ENCODE results near the gene AP2B1. TPM values are rescaled to one million over a fixed set of nuclear protein-coding genes. Genes with fewer than 3 reads are reported as not detected.

The AP2B1 gene
- total RNA-seq, 1 donor from 2014 or later, result 142 TPM

DNA sequence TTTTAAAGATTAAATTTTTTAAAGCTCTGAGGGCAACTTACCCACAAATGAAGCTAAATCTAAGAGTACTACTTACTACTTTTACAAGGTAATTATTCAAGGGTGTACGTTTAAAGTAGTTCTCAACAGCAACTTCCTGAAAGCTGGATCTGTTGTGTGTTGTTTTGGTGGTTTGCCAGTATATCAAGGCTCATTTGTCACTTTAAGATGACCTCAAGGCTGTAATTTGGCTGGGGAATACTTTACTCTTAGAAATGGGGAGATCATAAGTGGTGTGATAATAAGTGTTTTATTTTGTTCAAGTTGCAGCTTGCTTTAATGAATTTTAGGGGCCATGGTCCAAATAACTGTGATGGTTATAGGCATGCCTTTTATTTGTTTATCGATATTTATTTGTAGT is 30.4 kb downstream of the AP2B1 start:
- H3K4me3 ChIP-seq (ENCODE audit: low read depth, low read length), result no peak overlapping the region
- TF ChIP-seq CTCF (conservative IDR thresholded peaks at IDR 0.05; ENCODE audit: low read depth, low read length), result no peak
- no peak for DNase-seq (ENCODE audit: low read depth)

GRCh38 chr17:35618628-35619027 is 31.5 kb downstream of the AP2B1 start:
- no peak for TF ChIP-seq CTCF (conservative IDR thresholded peaks at IDR 0.05; ENCODE audit: low read depth, low read length)
- DNase-seq (ENCODE audit: low read depth), result no peak
- H3K4me3 ChIP-seq (ENCODE audit: low read depth, low read length), result no peak overlapping the region

DNA sequence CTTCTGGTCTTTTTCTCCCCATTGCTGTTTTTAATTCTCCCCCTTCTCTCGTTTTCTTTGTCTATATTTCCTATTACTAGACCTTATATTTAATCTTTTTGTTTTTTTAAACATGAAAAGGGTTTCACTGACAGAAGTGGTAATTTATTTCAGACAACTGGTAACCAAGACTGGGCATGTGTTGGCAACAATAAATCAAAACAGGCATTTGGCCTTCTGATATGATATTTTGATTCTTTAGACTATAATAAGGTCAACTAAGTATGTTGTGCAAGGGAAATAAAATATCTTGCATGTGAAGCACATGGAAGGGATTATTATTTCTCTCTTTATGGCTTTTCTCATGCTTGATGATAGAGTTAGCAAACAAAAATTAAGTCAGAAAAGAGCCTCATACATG is 34.6 kb downstream of the AP2B1 start:
- TF ChIP-seq CTCF (conservative IDR thresholded peaks at IDR 0.05; ENCODE audit: low read depth, low read length), result no peak
- no peak for DNase-seq (ENCODE audit: low read depth)
- H3K4me3 ChIP-seq (ENCODE audit: low read depth, low read length), result no peak overlapping the region

GRCh38 chr17:35627417-35627816 is 40.3 kb downstream of the AP2B1 start:
- DNase-seq (ENCODE audit: low read depth), result no peak
- H3K4me3 ChIP-seq (ENCODE audit: low read depth, low read length), result no peak overlapping the region
- no peak for TF ChIP-seq CTCF (conservative IDR thresholded peaks at IDR 0.05; ENCODE audit: low read depth, low read length)

DNA sequence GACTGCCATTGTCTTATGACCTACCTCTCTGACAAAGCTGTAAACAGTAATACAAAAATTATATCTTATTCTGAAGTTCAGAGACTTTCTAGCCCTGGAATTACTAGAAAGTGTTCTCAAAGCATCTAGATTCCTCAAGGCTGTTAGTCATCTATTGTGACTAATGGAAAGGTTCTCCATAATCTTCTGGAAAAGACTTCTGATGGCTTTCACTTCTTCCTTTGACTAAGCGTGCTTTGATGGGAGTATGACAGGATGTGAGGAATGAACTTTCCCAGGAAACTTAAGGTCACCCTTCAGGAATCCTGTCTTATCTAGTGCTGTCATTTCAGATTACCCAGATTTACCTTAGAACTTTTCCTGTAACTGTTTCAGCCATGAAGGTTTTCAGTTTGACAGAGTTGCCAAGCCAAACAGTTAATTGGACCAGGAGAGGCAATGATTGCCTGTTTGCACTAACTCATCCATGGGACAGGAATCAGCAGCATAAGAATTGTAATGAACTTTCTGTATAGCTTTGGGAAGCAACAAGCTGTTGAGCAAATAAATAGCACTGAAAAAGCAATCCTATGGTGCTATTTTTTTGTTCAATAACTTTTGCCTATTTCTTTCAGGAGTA is 43.5 kb downstream of the AP2B1 start:
- H3K4me3 ChIP-seq (ENCODE audit: low read depth, low read length), result no peak overlapping the region
- TF ChIP-seq CTCF (conservative IDR thresholded peaks at IDR 0.05; ENCODE audit: low read depth, low read length), result no peak

DNA sequence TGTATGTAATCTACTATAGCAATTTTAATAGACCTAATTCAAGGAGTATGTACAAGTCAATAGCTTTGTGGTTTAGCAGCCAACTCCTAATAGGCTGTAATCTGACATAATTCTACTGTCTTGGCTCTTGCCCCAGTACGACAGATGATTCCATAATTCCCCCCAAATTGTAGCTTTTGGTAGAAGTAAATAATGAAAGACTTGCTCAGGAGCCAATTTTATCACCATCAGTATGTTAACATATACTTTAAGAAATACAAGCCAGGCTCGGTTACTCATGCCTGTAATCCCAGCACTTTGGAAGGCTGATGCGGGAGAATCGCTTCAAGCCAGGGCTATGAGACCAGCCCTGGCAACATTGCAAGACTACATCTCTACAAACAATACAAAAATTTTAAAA is 53.9 kb downstream of the AP2B1 start:
- H3K4me3 ChIP-seq (ENCODE audit: low read depth, low read length), result no peak overlapping the region
- no peak for TF ChIP-seq CTCF (conservative IDR thresholded peaks at IDR 0.05; ENCODE audit: low read depth, low read length)
- no peak for DNase-seq (ENCODE audit: low read depth)

More for the DNA sequence above, 43.5 kb downstream of the AP2B1 start:
- DNase-seq (ENCODE audit: low read depth), result peak; percentile 29

DNA sequence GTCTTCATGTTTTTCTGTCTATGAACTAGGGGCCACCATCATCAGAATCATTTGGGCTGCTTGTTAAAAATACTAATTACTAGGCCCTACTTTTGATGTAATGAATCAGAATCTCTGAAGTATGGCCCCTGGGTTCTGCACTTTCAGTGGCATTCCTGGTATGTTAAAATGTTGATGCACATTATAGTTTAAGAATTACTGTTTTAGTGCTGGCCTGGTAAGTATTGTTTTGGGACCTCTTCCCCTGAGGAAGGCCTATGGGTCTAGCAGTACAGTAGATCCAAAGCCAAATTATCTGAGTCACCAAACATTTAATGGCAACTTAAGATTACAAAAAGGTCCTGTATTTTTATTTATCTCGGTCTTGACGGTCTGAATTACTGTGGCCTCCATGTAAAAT is 58.8 kb downstream of the AP2B1 start:
- H3K4me3 ChIP-seq (ENCODE audit: low read depth, low read length), result no peak overlapping the region
- no peak for TF ChIP-seq CTCF (conservative IDR thresholded peaks at IDR 0.05; ENCODE audit: low read depth, low read length)
- no peak for DNase-seq (ENCODE audit: low read depth)
